DMS53 treated with DMSO at 0.1 percent for 48 hours (cell line): Measurements from ENCODE around the gene CEP63.

ENCODE experiments used
- DNase-seq: peaks from one replicate; lab custom pipeline; 2025; ENCODE audit not compliant: unreplicated experiment; lab: John Stamatoyannopoulos, UW

Gene CEP63

GRCh38 chr3:134606033-134607025, 120.5 kb downstream of the CEP63 start:
- no peak for DNase-seq

- no peak for DNase-seq
These were observed 121.5 kb downstream of the CEP63 start for GRCh38 chr3:134607054-134608022.

- no peak for DNase-seq
These were observed 122.3 kb downstream of the CEP63 start for GRCh38 chr3:134608023-134608770.

DNA sequence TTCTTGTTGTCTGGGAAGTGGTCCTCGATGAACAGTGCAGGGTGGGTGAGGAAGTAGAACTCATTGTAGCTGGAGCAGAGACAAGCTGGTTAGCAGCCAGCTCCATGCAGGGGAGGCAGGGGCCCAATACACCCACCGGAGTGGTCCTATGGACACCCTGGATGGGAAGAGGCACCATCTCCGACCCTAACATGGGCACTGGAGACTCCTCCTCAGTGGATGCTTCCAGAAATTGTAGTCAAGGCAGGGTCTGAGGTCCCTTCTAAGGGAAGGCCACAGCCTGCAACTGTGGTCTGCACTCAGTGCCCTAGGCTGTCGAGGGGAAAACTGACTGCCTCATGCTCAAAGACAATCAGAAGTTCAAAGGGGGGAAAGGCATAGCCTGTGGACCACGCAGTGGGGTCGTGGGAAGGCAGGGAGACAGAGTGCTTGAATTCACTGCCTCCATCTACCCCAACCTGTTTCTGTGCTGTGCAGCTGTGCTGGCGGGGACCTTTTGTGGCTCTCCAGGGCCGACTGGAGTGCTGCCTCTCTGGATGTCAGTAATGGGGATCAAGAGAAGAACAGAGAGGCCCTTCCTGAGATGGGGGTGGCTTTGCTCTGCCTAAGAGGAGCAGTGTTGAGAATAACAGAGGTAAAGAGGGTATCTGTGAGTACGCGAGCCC, 123.0 kb downstream of the CEP63 start:
- no peak for DNase-seq

- no peak for DNase-seq
These were observed 124.1 kb downstream of the CEP63 start for GRCh38 chr3:134609821-134610431.

DNA sequence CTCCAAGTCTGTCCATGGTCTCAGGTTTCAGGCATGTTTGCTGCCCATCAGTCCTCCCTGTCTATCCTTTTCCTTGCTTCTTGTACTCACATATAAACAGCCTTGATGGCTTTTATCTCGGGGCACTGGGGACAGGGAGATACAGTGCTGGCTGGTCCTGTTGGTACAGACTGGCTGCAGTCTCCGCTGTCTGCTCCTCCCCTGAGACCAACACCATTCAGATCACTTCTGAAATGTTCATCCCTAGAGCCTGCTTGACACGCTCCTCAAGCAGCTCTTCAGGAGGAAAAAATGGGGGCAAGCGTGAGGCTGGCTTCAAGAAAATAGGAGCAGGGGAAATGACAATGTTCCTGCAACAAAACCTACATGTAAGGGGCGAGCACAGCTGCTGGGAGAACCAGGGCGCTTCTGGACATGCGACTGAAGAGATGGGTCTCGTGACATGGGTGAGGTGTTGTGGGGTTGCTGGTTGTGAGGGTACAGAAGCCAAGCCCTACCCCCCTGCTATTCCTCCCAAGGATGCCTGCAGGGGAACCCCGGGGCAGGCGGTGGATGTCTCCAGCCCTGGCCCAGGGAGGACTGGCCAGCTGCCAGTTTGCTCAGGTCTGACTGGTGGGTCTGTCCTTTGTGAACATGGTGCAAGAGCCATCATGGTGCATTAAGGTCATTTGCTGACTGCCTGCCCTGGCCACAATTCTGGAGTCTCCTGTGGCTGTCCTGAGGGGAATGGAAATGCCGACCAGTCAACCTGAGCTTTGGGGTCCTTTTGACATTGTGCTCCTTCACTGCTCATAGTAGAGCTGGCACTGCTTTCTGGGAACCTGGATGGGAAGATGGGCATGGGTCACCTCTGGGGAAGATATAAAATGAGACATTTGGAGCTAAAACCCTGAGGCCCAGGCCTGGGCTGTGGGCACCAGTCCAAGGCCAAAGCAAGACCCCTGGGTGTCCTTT, 124.9 kb downstream of the CEP63 start:
- no peak for DNase-seq

GRCh38 chr3:134611516-134611915, 125.7 kb downstream of the CEP63 start:
- no peak for DNase-seq

DNA sequence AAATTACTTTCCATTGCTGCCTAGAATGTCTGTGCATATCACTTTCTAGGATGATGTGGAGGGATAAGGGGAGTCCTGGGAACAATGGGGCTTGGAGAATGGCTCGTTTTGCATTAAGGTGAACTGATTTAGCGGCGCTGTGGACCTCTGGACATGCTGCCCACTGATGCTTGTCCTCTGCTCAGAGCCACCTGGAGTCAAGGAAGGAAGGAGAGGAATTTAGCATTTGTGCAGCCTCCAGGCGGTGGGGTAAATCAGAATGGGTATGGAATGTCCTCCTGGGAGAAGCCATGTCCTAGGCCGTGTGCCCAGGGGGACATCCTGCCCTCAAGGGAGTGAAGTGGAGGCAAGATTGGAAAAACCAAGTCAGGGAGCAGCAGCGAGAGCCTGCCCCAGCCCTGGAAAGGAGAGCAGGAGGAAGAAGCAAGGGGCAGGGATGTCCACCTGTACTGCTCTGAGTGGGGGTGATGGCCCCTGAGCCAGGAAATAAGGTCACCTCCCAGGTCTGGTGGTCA, 127.2 kb downstream of the CEP63 start:
- no peak for DNase-seq

DNA sequence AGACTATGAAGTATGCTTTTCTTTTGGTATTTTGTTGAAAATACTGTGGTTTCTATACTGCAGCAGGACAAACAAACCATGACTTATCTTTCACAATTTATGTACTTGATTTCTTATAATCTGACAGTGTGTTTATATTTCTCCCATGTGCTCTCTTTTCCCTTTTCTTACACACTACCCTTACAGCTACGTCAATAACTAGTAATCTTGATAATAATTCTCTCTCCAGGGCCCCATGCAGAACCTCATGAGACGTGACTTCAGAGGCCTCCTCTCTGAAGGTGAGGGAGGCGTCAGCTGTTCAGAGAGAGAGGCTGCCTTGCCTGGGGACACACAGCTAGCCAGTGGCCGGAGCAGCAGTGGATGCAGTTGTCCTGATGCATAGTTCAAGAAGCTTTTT, 129.1 kb downstream of the CEP63 start:
- no peak for DNase-seq

GRCh38 chr3:134615743-134616142, 129.9 kb downstream of the CEP63 start:
- DNase-seq: no peak

DNA sequence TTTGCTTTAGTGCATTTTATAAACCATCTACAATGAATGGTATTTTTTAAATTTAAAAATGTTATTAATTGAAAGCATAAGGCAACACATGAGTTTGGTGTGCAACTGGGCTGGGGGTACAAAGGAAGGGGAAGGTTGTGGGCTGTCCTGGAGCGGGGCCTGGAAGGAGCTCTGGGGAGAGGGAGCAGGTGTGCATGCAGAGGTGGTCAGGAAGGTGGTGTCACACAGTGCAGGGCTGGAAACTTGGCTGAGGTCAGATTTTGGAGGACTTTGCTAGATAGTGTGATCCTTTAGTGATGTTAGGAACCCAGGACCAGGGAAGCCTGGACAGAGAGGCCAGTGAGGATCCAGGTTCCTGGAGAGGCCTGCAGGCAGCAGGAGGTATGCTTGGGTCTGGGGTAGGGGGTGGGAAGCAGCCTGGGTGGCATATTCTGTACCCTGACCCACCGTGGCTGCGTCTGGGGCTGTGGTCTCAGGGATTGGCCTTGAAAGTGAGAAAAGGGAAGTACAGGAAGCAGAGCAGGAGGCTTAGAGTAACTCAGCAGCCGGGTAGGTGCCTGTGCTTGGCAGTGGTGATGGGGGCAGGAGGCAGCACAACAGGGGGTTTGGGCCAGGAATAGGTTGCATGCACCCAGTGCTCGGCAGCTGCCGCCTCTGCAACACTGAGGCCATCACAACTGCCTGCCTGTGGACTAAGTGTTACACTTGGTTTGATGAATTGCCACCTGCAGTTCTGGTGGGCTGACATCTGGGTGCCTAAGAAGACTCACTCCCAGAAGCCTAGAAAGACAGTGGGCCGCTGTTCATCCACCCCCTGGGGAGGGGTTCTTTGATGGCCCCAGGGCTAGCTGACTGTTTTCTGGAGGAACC, 132.0 kb downstream of the CEP63 start:
- no peak for DNase-seq

DNA sequence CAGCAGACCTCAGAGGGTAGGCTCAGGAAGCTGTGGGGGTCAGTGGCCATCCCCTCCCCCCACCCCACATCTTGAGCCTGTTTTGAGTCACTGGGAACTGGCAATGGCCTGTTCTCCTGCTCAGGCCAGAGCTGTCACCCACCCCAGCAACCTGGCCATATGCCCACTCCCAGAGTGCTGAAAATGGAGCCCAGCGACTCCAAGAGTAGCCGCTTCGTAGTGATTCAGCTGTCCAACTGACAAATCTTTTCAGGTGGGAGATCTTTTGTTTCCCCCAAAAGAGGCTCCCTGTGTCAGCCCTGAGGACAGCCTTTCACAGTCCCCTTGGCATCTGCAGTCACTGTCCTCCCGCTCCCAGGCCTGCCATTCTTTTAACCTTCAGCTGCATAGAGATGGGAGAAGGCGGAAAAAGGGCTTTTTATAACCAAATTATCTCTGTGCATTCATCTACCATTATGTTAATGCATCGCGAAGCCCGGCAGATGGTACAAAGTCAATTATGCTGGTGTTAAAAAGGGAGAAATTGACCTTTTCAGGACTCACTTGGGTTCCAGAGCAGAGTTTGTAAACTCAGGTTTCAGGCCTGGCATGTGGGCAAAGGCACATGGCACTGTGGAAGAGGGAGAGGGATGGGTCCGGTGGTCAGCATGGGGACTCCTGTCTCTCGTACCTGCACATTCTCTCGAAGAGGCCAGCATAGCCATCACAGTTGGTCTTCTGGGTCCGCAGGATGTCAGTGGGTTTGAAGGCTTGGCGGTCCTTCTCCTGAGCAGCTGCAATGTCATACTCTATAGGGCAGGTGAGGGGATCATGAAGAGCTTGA, 132.8 kb downstream of the CEP63 start:
- no peak for DNase-seq

- DNase-seq: no peak
These were observed 133.4 kb downstream of the CEP63 start for GRCh38 chr3:134619301-134619615.

- no peak for DNase-seq
These were observed 134.1 kb downstream of the CEP63 start for GRCh38 chr3:134619884-134620445.

GRCh38 chr3:134620476-134621115, 134.7 kb downstream of the CEP63 start:
- DNase-seq: no peak

DNA sequence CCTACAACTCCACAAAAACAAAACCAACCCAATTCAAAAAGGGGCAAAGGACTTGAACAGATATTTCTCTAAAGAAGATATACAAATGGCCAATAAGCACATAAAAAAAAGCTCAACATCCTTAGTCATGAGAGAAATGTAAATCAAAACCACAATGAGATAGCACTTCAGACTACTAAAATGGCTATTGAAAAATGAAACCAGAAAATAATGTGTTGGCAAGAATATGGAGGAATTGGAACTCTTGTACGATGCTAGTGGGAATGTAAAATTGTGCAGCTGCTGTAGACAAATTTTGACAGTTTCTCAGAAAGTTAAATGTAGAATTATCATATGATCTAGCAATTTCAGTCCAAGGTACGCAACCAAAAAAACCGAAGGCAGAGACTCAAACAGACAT, 136.0 kb downstream of the CEP63 start:
- no peak for DNase-seq
